Thoracic aorta (tissue), 2 donors: ENCODE results near the gene SMC2. TPM values are rescaled to one million over a fixed set of nuclear protein-coding genes. Genes with fewer than 3 reads are reported as not detected.

ENCODE experiments used
- ATAC-seq: fragments of 150-250 bp; one replicate; pipeline ENCODE4 v1.8.0; 2017; ENCODE audit warnings: low read depth; ENCODE audit not compliant: insufficient number of reproducible peaks, low FRiP score
- DNase-seq: peaks from one replicate; pipeline ENCODE4 v3.0.0-alpha.2; 2020; ENCODE audit warnings: low spot score
- H3K27ac ChIP-seq, 2 donors: fragments of 200-600 bp; sonication (generic); 1 replicate in 1 of 2; 2 replicates in 1 of 2; pipeline ENCODE4 v1.5.1; 2016; ENCODE audit warnings: mild to moderate bottlenecking in 2 of 2, moderate library complexity in 2 of 2
- H3K27me3 ChIP-seq: fragments of 200-600 bp; sonication (generic); replicated peaks from 2 replicates; pipeline ENCODE4 v1.6.0; 2016; ENCODE audit warnings: mild to moderate bottlenecking; ENCODE audit not compliant: insufficient read depth
- H3K36me3 ChIP-seq: fragments of 200-600 bp; sonication (generic); one replicate; pipeline ENCODE4 v1.5.1; 2016
- H3K4me1 ChIP-seq, 2 donors: fragments of 200-600 bp; sonication (generic); 1 replicate in 1 of 2; 2 replicates in 1 of 2; pipeline versions ENCODE4 v1.5.1 to v1.6.0; 2016; ENCODE audit warnings: low read depth in 2 of 2, mild to moderate bottlenecking in 1 of 2; ENCODE audit not compliant: control insufficient read depth in 1 of 2
- H3K4me3 ChIP-seq: fragments of 200-600 bp; sonication (generic); 2 replicates; pipeline ENCODE4 v1.5.1; 2016; ENCODE audit warnings: mild to moderate bottlenecking
- H3K9me3 ChIP-seq: fragments of 200-600 bp; sonication (generic); 2 replicates; pipeline ENCODE4 v1.5.1; 2016
- CTCF ChIP-seq: fragments of 200-600 bp; sonication (generic); IDR thresholded peaks from one replicate; pipeline ENCODE4 v1.5.1; 2019; ENCODE audit warnings: antibody characterized with exemption
- total RNA-seq, 2 donors: library from RNA; depleted of rRNA; stranded (reverse); fragments of >200 nt; gene quantifications; one replicate each; pipeline versions ENCODE4 v1.1.0 to v1.2.3, GENCODE V29; 2016

Gene SMC2
- total RNA-seq, 2 donors from 2014 or later = 3.5 to 5.0 TPM

GRCh38 chr9:104144336-104144735 is 50.2 kb downstream of the SMC2 start:
- Histone ChIP-seq H3K36me3 (no peaks in the 10 kb centered on the region), H3K4me1 (peaks cover 4 to 11% of the 10 kb centered on the region in 2 donors), H3K27me3 (no peaks in the 10 kb centered on the region), H3K9me3 (no peaks in the 10 kb centered on the region), H3K27ac (no peak overlapping the region), H3K4me3 (no peak overlapping the region)
- ATAC-seq (no peak), DNase-seq (no peak)
- TF ChIP-seq CTCF = no peak

- H3K4me1 ChIP-seq = no peaks in the 10 kb centered on the region
- no peak for ATAC-seq
- no peaks in the 10 kb centered on the region for H3K9me3 ChIP-seq
Measured at GRCh38 chr9:104173067-104173466, 79.0 kb downstream of the SMC2 start.

GRCh38 chr9:104177003-104177611 is 83.0 kb downstream of the SMC2 start:
- ATAC-seq (no peak), DNase-seq (no peak)
- Histone ChIP-seq H3K27me3 (no peaks in the 10 kb centered on the region), H3K4me1 (no peaks in the 10 kb centered on the region), H3K4me3 (no peak overlapping the region), H3K27ac (no peak overlapping the region), H3K9me3 (no peaks in the 10 kb centered on the region), H3K36me3 (no peaks in the 10 kb centered on the region)
- TF ChIP-seq CTCF = peak; percentile 46

More at GRCh38 chr9:104173067-104173466, 79.0 kb downstream of the SMC2 start:
- Histone ChIP-seq H3K36me3 (no peaks in the 10 kb centered on the region), H3K4me3 (no peak overlapping the region), H3K27me3 (no peaks in the 10 kb centered on the region), H3K27ac (no peak overlapping the region)
- TF ChIP-seq CTCF = no peak
- DNase-seq = no peak

- ATAC-seq (no peak), DNase-seq (no peak)
- TF ChIP-seq CTCF = no peak
- H3K4me3 ChIP-seq = no peak overlapping the region
- no peaks in the 10 kb centered on the region for H3K9me3 ChIP-seq
- no peak overlapping the region for H3K27ac ChIP-seq
- H3K4me1 ChIP-seq = no peaks in the 10 kb centered on the region
- no peaks in the 10 kb centered on the region for H3K36me3 ChIP-seq
- H3K27me3 ChIP-seq = no peaks in the 10 kb centered on the region
Measured at GRCh38 chr9:104177676-104178075, 83.6 kb downstream of the SMC2 start.
